GM23338 (cell line): Measurements from ENCODE around the gene GAP43. TPM values are rescaled to one million over a fixed set of nuclear protein-coding genes. Genes with fewer than 3 reads are reported as not detected.

Experiments used
- CREB1 ChIP-seq: fragments of 250-450 bp; sonication (Bioruptor Pico); IDR thresholded peaks from 2 replicates; pipeline ENCODE4 v1.5.0; 2020; ENCODE audit warnings: low read depth, mild to moderate bottlenecking, moderate library complexity
- POLR2AphosphoS5 ChIP-seq: IDR thresholded peaks from 2 replicates; pipeline ENCODE4 v1.6.1; 2016; ENCODE audit warnings: antibody characterized with exemption, low read depth
- polyA plus RNA-seq: library from polyadenylated mRNA; unstranded; fragments of >200 nt; fragmentation: Nextera tagmentation; extraction: Ambion mirVana; gene quantifications from 2 replicates; pipeline ENCODE4 v1.2.1, GENCODE V29; 2016
- total RNA-seq: library from RNA; depleted of rRNA; stranded (reverse); fragments of >200 nt; shearing (Covaris generic); gene quantifications from 2 replicates; pipeline ENCODE4 v1.2.3, GENCODE V29; 2014
- TF ChIP-seq, protein P1 (sequence below): fragments of 250-450 bp; sonication (Bioruptor Pico); IDR thresholded peaks from 2 replicates; pipeline ENCODE4 v1.5.0; 2020; ENCODE audit warnings: mild to moderate bottlenecking, moderate library complexity
- TF ChIP-seq, protein P2 (sequence below), 2 experiments: fragments of 200-600 bp in 1 of 2; sonication (generic) in 1 of 2; conservative IDR thresholded peaks; 2 replicates each; pipeline versions ENCODE4 v1.5.1 to v1.6.1; 2016 to 2017; ENCODE audit warnings: antibody characterized with exemption in 2 of 2, low read depth in 2 of 2, mild to moderate bottlenecking in 2 of 2, moderate library complexity in 1 of 2
- TF ChIP-seq, protein P3 (sequence below): IDR thresholded peaks from one replicate; pipeline ENCODE4 v1.6.1; 2018; ENCODE audit warnings: antibody characterized with exemption; ENCODE audit not compliant: unreplicated experiment

GAP43 gene
- total and polyA plus RNA-seq, 2 experiments from 2014 or later = 16.1 to 48.1 TPM

DNA sequence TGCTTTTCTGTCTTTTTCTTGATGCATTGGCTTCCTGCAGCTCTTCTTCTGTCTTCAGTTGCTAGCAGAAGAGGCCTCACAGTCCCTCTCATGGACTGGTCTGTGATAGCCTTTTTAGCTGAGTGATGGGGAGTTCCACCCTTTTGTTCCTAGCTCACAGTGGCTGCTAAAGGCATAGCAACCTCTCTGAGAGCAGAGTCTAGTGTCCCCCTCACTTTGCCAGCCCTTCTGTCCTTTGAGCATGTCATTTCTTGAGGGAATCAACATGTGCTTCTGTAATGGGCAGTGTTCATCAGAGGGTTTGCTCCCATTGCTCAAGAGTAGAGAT lies 44.4 kb downstream of the GAP43 start (continued):
- TF ChIP-seq, protein P1, sequence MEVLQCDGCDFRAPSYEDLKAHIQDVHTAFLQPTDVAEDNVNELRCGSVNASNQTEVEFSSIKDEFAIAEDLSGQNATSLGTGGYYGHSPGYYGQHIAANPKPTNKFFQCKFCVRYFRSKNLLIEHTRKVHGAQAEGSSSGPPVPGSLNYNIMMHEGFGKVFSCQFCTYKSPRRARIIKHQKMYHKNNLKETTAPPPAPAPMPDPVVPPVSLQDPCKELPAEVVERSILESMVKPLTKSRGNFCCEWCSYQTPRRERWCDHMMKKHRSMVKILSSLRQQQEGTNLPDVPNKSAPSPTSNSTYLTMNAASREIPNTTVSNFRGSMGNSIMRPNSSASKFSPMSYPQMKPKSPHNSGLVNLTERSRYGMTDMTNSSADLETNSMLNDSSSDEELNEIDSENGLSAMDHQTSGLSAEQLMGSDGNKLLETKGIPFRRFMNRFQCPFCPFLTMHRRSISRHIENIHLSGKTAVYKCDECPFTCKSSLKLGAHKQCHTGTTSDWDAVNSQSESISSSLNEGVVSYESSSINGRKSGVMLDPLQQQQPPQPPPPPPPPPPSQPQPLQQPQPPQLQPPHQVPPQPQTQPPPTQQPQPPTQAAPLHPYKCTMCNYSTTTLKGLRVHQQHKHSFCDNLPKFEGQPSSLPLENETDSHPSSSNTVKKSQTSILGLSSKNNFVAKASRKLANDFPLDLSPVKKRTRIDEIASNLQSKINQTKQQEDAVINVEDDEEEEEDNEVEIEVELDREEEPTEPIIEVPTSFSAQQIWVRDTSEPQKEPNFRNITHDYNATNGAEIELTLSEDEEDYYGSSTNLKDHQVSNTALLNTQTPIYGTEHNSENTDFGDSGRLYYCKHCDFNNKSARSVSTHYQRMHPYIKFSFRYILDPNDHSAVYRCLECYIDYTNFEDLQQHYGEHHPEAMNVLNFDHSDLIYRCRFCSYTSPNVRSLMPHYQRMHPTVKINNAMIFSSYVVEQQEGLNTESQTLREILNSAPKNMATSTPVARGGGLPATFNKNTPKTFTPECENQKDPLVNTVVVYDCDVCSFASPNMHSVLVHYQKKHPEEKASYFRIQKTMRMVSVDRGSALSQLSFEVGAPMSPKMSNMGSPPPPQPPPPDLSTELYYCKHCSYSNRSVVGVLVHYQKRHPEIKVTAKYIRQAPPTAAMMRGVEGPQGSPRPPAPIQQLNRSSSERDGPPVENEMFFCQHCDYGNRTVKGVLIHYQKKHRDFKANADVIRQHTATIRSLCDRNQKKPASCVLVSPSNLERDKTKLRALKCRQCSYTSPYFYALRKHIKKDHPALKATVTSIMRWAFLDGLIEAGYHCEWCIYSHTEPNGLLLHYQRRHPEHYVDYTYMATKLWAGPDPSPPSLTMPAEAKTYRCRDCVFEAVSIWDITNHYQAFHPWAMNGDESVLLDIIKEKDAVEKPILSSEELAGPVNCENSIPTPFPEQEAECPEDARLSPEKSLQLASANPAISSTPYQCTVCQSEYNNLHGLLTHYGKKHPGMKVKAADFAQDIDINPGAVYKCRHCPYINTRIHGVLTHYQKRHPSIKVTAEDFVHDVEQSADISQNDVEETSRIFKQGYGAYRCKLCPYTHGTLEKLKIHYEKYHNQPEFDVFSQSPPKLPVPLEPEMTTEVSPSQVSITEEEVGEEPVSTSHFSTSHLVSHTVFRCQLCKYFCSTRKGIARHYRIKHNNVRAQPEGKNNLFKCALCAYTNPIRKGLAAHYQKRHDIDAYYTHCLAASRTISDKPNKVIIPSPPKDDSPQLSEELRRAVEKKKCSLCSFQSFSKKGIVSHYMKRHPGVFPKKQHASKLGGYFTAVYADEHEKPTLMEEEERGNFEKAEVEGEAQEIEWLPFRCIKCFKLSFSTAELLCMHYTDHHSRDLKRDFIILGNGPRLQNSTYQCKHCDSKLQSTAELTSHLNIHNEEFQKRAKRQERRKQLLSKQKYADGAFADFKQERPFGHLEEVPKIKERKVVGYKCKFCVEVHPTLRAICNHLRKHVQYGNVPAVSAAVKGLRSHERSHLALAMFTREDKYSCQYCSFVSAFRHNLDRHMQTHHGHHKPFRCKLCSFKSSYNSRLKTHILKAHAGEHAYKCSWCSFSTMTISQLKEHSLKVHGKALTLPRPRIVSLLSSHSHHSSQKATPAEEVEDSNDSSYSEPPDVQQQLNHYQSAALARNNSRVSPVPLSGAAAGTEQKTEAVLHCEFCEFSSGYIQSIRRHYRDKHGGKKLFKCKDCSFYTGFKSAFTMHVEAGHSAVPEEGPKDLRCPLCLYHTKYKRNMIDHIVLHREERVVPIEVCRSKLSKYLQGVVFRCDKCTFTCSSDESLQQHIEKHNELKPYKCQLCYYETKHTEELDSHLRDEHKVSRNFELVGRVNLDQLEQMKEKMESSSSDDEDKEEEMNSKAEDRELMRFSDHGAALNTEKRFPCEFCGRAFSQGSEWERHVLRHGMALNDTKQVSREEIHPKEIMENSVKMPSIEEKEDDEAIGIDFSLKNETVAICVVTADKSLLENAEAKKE = no peak
- TF ChIP-seq POLR2AphosphoS5 = no peak
- TF ChIP-seq, protein P2, sequence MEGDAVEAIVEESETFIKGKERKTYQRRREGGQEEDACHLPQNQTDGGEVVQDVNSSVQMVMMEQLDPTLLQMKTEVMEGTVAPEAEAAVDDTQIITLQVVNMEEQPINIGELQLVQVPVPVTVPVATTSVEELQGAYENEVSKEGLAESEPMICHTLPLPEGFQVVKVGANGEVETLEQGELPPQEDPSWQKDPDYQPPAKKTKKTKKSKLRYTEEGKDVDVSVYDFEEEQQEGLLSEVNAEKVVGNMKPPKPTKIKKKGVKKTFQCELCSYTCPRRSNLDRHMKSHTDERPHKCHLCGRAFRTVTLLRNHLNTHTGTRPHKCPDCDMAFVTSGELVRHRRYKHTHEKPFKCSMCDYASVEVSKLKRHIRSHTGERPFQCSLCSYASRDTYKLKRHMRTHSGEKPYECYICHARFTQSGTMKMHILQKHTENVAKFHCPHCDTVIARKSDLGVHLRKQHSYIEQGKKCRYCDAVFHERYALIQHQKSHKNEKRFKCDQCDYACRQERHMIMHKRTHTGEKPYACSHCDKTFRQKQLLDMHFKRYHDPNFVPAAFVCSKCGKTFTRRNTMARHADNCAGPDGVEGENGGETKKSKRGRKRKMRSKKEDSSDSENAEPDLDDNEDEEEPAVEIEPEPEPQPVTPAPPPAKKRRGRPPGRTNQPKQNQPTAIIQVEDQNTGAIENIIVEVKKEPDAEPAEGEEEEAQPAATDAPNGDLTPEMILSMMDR (conservative IDR thresholded peaks at IDR 0.05; ENCODE audit: low read depth in 2 of 2) = no peak
- TF ChIP-seq, protein P3, sequence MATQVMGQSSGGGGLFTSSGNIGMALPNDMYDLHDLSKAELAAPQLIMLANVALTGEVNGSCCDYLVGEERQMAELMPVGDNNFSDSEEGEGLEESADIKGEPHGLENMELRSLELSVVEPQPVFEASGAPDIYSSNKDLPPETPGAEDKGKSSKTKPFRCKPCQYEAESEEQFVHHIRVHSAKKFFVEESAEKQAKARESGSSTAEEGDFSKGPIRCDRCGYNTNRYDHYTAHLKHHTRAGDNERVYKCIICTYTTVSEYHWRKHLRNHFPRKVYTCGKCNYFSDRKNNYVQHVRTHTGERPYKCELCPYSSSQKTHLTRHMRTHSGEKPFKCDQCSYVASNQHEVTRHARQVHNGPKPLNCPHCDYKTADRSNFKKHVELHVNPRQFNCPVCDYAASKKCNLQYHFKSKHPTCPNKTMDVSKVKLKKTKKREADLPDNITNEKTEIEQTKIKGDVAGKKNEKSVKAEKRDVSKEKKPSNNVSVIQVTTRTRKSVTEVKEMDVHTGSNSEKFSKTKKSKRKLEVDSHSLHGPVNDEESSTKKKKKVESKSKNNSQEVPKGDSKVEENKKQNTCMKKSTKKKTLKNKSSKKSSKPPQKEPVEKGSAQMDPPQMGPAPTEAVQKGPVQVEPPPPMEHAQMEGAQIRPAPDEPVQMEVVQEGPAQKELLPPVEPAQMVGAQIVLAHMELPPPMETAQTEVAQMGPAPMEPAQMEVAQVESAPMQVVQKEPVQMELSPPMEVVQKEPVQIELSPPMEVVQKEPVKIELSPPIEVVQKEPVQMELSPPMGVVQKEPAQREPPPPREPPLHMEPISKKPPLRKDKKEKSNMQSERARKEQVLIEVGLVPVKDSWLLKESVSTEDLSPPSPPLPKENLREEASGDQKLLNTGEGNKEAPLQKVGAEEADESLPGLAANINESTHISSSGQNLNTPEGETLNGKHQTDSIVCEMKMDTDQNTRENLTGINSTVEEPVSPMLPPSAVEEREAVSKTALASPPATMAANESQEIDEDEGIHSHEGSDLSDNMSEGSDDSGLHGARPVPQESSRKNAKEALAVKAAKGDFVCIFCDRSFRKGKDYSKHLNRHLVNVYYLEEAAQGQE = no peak
- no peak for TF ChIP-seq CREB1 (CRISPR knock-in tag)
